CD14-positive monocyte (primary cell): Measurements from ENCODE around the gene AFG3L2. TPM values are rescaled to one million over a fixed set of nuclear protein-coding genes. Genes with fewer than 3 reads are reported as not detected.
"Not testable (repeated sequence)": the region's sequence is repeated elsewhere in the genome, so short reads cannot be mapped to it uniquely, and the experiment has no call there.

ENCODE experiments used
- DNase-seq, 3 donors: peaks; one replicate each; pipeline ENCODE4 v3.0.0-alpha.2; 2011 to 2022
- H2AFZ ChIP-seq: 2 replicates; pipeline ENCODE4 v1.6.0; 2012; ENCODE audit warnings: mild to moderate bottlenecking, low read depth, low read length, inconsistent platforms; ENCODE audit not compliant: insufficient read depth, poor library complexity, severe bottlenecking
- H3K27ac ChIP-seq, 2 donors: 1 replicate in 1 of 2; 2 replicates in 1 of 2; pipeline ENCODE4 v1.5.1; 2012 to 2013; ENCODE audit warnings: low read length in 2 of 2, control low read depth in 1 of 2, inconsistent platforms in 1 of 2, low read depth in 1 of 2, mild to moderate bottlenecking in 1 of 2
- H3K27me3 ChIP-seq, 2 donors: one replicate each; pipeline versions ENCODE4 v1.6.0 to v1.6.1; 2011 to 2013; ENCODE audit warnings: low read length in 2 of 2; ENCODE audit not compliant: control insufficient read depth in 2 of 2, insufficient read depth in 2 of 2
- H3K36me3 ChIP-seq, 2 donors: replicated peaks in 1 of 2; 1 replicate in 1 of 2; 2 replicates in 1 of 2; pipeline versions ENCODE4 v1.5.1 to v1.6.1; 2012 to 2013; ENCODE audit warnings: low read length in 2 of 2, control low read depth in 1 of 2, inconsistent platforms in 1 of 2, mild to moderate bottlenecking in 1 of 2; ENCODE audit not compliant: insufficient read depth in 2 of 2, control insufficient read depth in 1 of 2
- H3K4me1 ChIP-seq, 2 donors: 1 replicate in 1 of 2; 2 replicates in 1 of 2; pipeline versions ENCODE4 v1.5.1 to v1.6.1; 2012 to 2013; ENCODE audit warnings: low read length in 2 of 2, control low read depth in 1 of 2, inconsistent platforms in 1 of 2, mild to moderate bottlenecking in 1 of 2, moderate library complexity in 1 of 2; ENCODE audit not compliant: insufficient read depth in 2 of 2, control insufficient read depth in 1 of 2
- H3K4me2 ChIP-seq: replicated peaks from 2 replicates; pipeline ENCODE3; 2012; ENCODE audit warnings: low read length, moderate library complexity, mild to moderate bottlenecking; ENCODE audit not compliant: poor library complexity, severe bottlenecking; ENCODE audit errors: extremely low read depth
- H3K4me3 ChIP-seq, 3 experiments: fragments of 200-600 bp in 1 of 3; sonication (generic) in 1 of 3; replicated peaks in 1 of 3; 1 replicate in 2 of 3; 2 replicates in 1 of 3; pipeline ENCODE4 v1.5.1; 2011 to 2013; ENCODE audit warnings: low read length in 3 of 3, mild to moderate bottlenecking in 3 of 3, control low read depth in 2 of 3, low read depth in 2 of 3, inconsistent platforms in 1 of 3, moderate library complexity in 1 of 3
- H3K79me2 ChIP-seq: 2 replicates; pipeline ENCODE4 v1.6.0; 2012; ENCODE audit warnings: mild to moderate bottlenecking, control low read depth, inconsistent platforms, low read length, moderate library complexity; ENCODE audit not compliant: insufficient read depth
- H3K9ac ChIP-seq: 2 replicates; pipeline ENCODE4 v1.6.0; 2017; ENCODE audit warnings: low read length, mild to moderate bottlenecking; ENCODE audit not compliant: insufficient read depth, poor library complexity, severe bottlenecking
- H3K9me3 ChIP-seq, 2 donors: replicated peaks in 1 of 2; 1 replicate in 1 of 2; 2 replicates in 1 of 2; pipeline versions ENCODE4 v1.5.1 to v1.6.1; 2012 to 2013; ENCODE audit warnings: low read length in 2 of 2, control low read depth in 1 of 2; ENCODE audit not compliant: control insufficient read depth in 1 of 2, insufficient read depth in 1 of 2
- H4K20me1 ChIP-seq: 2 replicates; pipeline ENCODE4 v1.6.0; 2012; ENCODE audit warnings: mild to moderate bottlenecking, low read length, control low read depth, moderate library complexity; ENCODE audit not compliant: insufficient read depth
- H3K27ac Mint-ChIP-seq, 7 donors: one replicate each; pipeline ENCODE4 v1.8.0; 2020; ENCODE audit warnings: mild to moderate bottlenecking in 7 of 7, mixed read lengths in 7 of 7, moderate library complexity in 6 of 7, inconsistent platforms in 2 of 7
- H3K27me3 Mint-ChIP-seq, 3 donors: one replicate each; pipeline ENCODE4 v1.8.0; 2021 to 2022; ENCODE audit warnings: low read depth in 3 of 3, mild to moderate bottlenecking in 3 of 3, mixed read lengths in 3 of 3, moderate library complexity in 3 of 3, inconsistent platforms in 1 of 3
- H3K36me3 Mint-ChIP-seq, 2 donors: one replicate each; pipeline ENCODE4 v1.8.0; 2020; ENCODE audit warnings: mixed read lengths in 2 of 2, inconsistent platforms in 1 of 2, mild to moderate bottlenecking in 1 of 2
- H3K4me1 Mint-ChIP-seq: one replicate; pipeline ENCODE4 v1.8.0; 2020; ENCODE audit warnings: mild to moderate bottlenecking, mixed read lengths
- H3K4me3 Mint-ChIP-seq, 2 donors: one replicate each; pipeline ENCODE4 v1.8.0; 2020; ENCODE audit warnings: mild to moderate bottlenecking in 2 of 2, mixed read lengths in 2 of 2, moderate library complexity in 1 of 2
- H3K9me3 Mint-ChIP-seq, 7 donors: one replicate each; pipeline ENCODE4 v1.8.0; 2020 to 2022; ENCODE audit warnings: mixed read lengths in 7 of 7, mild to moderate bottlenecking in 6 of 7, moderate library complexity in 6 of 7, inconsistent platforms in 2 of 7
- CTCF ChIP-seq: fragments of 200-600 bp; IDR thresholded peaks from one replicate; pipeline ENCODE4 v1.8.0; 2022; ENCODE audit warnings: antibody characterized with exemption, mild to moderate bottlenecking
- WGBS: methylation state at CpG from one replicate; pipeline ENCODE4 v1.1.5; 2013; ENCODE audit warnings: missing lambda C conversion rate; ENCODE audit not compliant: insufficient coverage; 5-methylcytosine and 5-hydroxymethylcytosine counted together
- intact Hi-C, 2 donors: fragments of 100-400 bp; cut with micrococcal nuclease; formaldehyde crosslinking; loops; one replicate each; pipeline versions ENCODE4 v1.15.0 to v1.15.1; 2023
- polyA plus RNA-seq, 3 donors: library from polyadenylated mRNA; depleted of rRNA in 1 of 3; unstranded in 2 of 3; stranded (reverse) in 1 of 3; fragments of 300-500 nt in 2 of 3; fragments of >200 nt in 1 of 3; fragmentation: Illumina TruSeq in 2 of 3; gene quantifications; 1 replicate in 2 of 3; 2 replicates in 1 of 3; pipeline ENCODE4 v1.2.3, GENCODE V29; 2012 to 2021

Gene AFG3L2
- polyA plus RNA-seq, 3 donors: 13.9 to 15.5 (median 13.9) TPM

DNA sequence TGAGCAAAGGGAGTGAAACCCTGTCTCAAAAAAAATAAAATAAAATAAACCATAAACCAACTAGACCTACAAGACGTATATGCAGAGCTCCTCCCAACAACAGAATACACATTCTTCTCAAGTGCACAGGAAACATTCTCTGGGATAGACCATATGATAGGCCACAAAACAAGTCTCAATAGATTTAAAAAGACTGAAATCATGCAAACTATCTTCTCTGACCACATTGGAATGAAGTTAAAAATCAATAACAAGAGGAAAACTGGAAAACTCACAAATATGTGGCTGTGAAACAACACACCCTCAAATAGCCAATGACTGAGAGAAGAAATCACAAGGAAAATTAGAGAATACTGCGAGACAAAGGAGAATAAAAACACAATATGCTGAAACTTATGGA lies 7.2 kb upstream of the AFG3L2 start:
- DNase-seq: no peak
- Histone ChIP-seq H3K4me2 (no peak overlapping the region), H4K20me1 (no peaks in the 10 kb centered on the region), H3K27me3 (no peaks in the 10 kb centered on the region), H3K27ac (no peak overlapping the region), H3K4me1 (no peaks in the 10 kb centered on the region), H3K9me3 (no peaks in the 10 kb centered on the region), H3K4me3 (no peak overlapping the region), H3K36me3 (no peaks in the 10 kb centered on the region), H2AFZ (no peak overlapping the region), H3K79me2 (no peaks in the 10 kb centered on the region), H3K9ac (no peak overlapping the region)
- no peak for TF ChIP-seq CTCF
- Mint-ChIP-seq H3K9me3 (peaks cover 0 to 3% (median 0%) of the 10 kb centered on the region in 7 donors), H3K27me3 (peaks cover 0 to 2% (median 0%) of the 10 kb centered on the region in 3 donors), H3K4me3 (no peak overlapping the region), H3K36me3 (no peaks in the 10 kb centered on the region), H3K27ac (no peak overlapping the region), H3K4me1 (no peaks in the 10 kb centered on the region)
- WGBS: 86% methylated on average over 1 of the region's 2 CpGs
- intact Hi-C loops: no loop called here

- H3K36me3 ChIP-seq, H3K79me2 ChIP-seq, intact Hi-C loops, H3K4me1 Mint-ChIP-seq, DNase-seq, H3K27ac ChIP-seq, H3K4me3 ChIP-seq, H3K4me2 ChIP-seq, H3K4me1 ChIP-seq, H3K27me3 ChIP-seq, H3K9me3 Mint-ChIP-seq, H3K36me3 Mint-ChIP-seq, H4K20me1 ChIP-seq, H3K27ac Mint-ChIP-seq, H3K9ac ChIP-seq, H2AFZ ChIP-seq, H3K9me3 ChIP-seq, H3K4me3 Mint-ChIP-seq, H3K27me3 Mint-ChIP-seq: not testable (repeated sequence)
- WGBS: 91% methylated on average over 4 of the region's 5 CpGs
These were observed 6.7 kb upstream of the AFG3L2 start for GRCh38 chr18:12383759-12384158.

- intact Hi-C loops, H3K27me3 Mint-ChIP-seq, H3K36me3 Mint-ChIP-seq: not testable (repeated sequence)
These were observed 5.3 kb upstream of the AFG3L2 start for GRCh38 chr18:12382221-12382814.

GRCh38 chr18:12378198-12378558 lies 1.2 kb upstream of the AFG3L2 start:
- Histone ChIP-seq H3K79me2 (peaks cover 31% of the 10 kb centered on the region), H3K27ac (peak overlapping the region in 1 of 2 donors; percentile 85), H3K4me2 (peak overlapping the region; percentile 81), H3K4me3 (peak overlapping the region in 1 of 3 experiments; percentile 77), H3K9ac (peak overlapping the region; percentile 68), H3K4me1 (peaks cover 23 to 27% of the 10 kb centered on the region in 2 donors), H2AFZ (peak overlapping the region; percentile 90)
- intact Hi-C loops: loop anchor here (5.0 to 10.0 kb wide), 4 partner anchors 71 to 396 kb away; partner anchors contain the start of genes IMPA2 (in 2 of the 2) and TUBB6 (in 2 of the 2)
- not testable (repeated sequence) for H3K9me3 ChIP-seq, H3K9me3 Mint-ChIP-seq, H3K27me3 ChIP-seq, DNase-seq, H3K27me3 Mint-ChIP-seq, H3K36me3 ChIP-seq, H3K36me3 Mint-ChIP-seq, H4K20me1 ChIP-seq
- Mint-ChIP-seq H3K27ac (peak overlapping the region; percentile 88 to 97 (median 93)), H3K4me1 (peaks cover 33% of the 10 kb centered on the region), H3K4me3 (peak overlapping the region; percentile 86 to 96)
- WGBS: 80% methylated on average over 1 of the region's 5 CpGs

More at GRCh38 chr18:12382221-12382814, 5.3 kb upstream of the AFG3L2 start:
- H3K4me1 ChIP-seq, H2AFZ ChIP-seq, H3K79me2 ChIP-seq, DNase-seq, H4K20me1 ChIP-seq, H3K9me3 ChIP-seq, H3K4me2 ChIP-seq, H3K9ac ChIP-seq, H3K36me3 ChIP-seq, H3K9me3 Mint-ChIP-seq, H3K27ac ChIP-seq, H3K4me3 Mint-ChIP-seq, H3K27me3 ChIP-seq, H3K4me3 ChIP-seq, H3K4me1 Mint-ChIP-seq: not testable (repeated sequence)
- no CpG with 5 or more reads among the region's 7 CpGs for WGBS
- peak overlapping the region in 1 of 7 donors; percentile 57 for H3K27ac Mint-ChIP-seq
